Neural cell (in vitro differentiated cells): ENCODE results near the gene SERGEF. TPM values are rescaled to one million over a fixed set of nuclear protein-coding genes. Genes with fewer than 3 reads are reported as not detected.
A peak's percentile ranks its signal among the peaks of the same experiment; 100 is the strongest.

Experiments
- H2AFZ ChIP-seq: fragments of 200-600, 300-800 bp; sonication (generic), shearing (Covaris generic); 2 replicates; pipeline ENCODE4 v1.6.0; 2014; ENCODE audit warnings: low read depth, mild to moderate bottlenecking, antibody characterized with exemption, low read length, moderate library complexity
- H3F3A ChIP-seq: fragments of 200-600 bp; shearing (Covaris generic); 2 replicates; pipeline ENCODE4 v1.6.1; 2016; ENCODE audit warnings: mild to moderate bottlenecking, moderate library complexity, mixed read lengths, antibody characterized with exemption, low read length; ENCODE audit not compliant: insufficient read depth, poor library complexity, severe bottlenecking
- H3K27ac ChIP-seq: fragments of 200-600, 300-800 bp; sonication (generic), shearing (Covaris generic); 2 replicates; pipeline ENCODE4 v1.5.1; 2014; ENCODE audit warnings: mild to moderate bottlenecking, low read length, moderate library complexity
- H3K27me3 ChIP-seq: fragments of 300-800, 200-600 bp; sonication (generic), shearing (Covaris generic); 2 replicates; pipeline ENCODE4 v1.6.0; 2014; ENCODE audit warnings: mild to moderate bottlenecking, low read depth, low read length, moderate library complexity; ENCODE audit not compliant: insufficient read depth
- H3K36me3 ChIP-seq: fragments of 300-800, 200-600 bp; sonication (generic), shearing (Covaris generic); 2 replicates; pipeline ENCODE4 v1.5.1; 2014; ENCODE audit warnings: mild to moderate bottlenecking, antibody characterized with exemption, low read length, moderate library complexity; ENCODE audit not compliant: insufficient read depth
- H3K4me2 ChIP-seq: fragments of 300-800, 200-600 bp; sonication (generic), shearing (Covaris generic); 2 replicates; pipeline ENCODE4 v1.6.0; 2014; ENCODE audit warnings: mild to moderate bottlenecking, low read length
- H3K4me3 ChIP-seq: fragments of 300-800, 200-600 bp; sonication (generic), shearing (Covaris generic); 2 replicates; pipeline ENCODE4 v1.5.1; 2014; ENCODE audit warnings: mild to moderate bottlenecking, low read length, moderate library complexity
- H3K79me2 ChIP-seq: fragments of 200-600 bp; shearing (Covaris generic); replicated peaks from 2 replicates; pipeline ENCODE4 v1.6.0; 2014; ENCODE audit warnings: mild to moderate bottlenecking, low read length, moderate library complexity; ENCODE audit not compliant: insufficient read depth
- H3K9ac ChIP-seq: fragments of 300-800, 200-600 bp; sonication (generic), shearing (Covaris generic); 2 replicates; pipeline ENCODE4 v1.6.1; 2016; ENCODE audit warnings: mild to moderate bottlenecking, low read length, mixed read lengths
- H3K9me2 ChIP-seq: fragments of 200-600 bp; shearing (Covaris generic); 2 replicates; pipeline ENCODE4 v1.6.1; 2016; ENCODE audit warnings: mild to moderate bottlenecking, low read length, mixed read lengths; ENCODE audit not compliant: insufficient read depth
- H3K9me3 ChIP-seq: fragments of 200-600, 300-800 bp; sonication (generic), shearing (Covaris generic); 2 replicates; pipeline ENCODE4 v1.6.1; 2016; ENCODE audit warnings: mild to moderate bottlenecking, mixed run types, low read length, moderate library complexity, mixed read lengths
- H4K20me1 ChIP-seq: fragments of 200-600 bp; shearing (Covaris generic); 2 replicates; pipeline ENCODE4 v1.6.1; 2016; ENCODE audit warnings: mild to moderate bottlenecking, mixed run types; ENCODE audit not compliant: insufficient read depth
- EP300 ChIP-seq: fragments of 450-650 bp; conservative IDR thresholded peaks from 2 replicates; pipeline ENCODE4 v1.6.1; 2014; ENCODE audit warnings: antibody characterized with exemption, mild to moderate bottlenecking, moderate library complexity; ENCODE audit not compliant: poor library complexity, severe bottlenecking
- EZH2 ChIP-seq: fragments of 200-600, 300-800 bp; shearing (Covaris generic), sonication (generic); IDR thresholded peaks from 2 replicates; pipeline ENCODE4 v1.6.1; 2014; ENCODE audit warnings: antibody characterized with exemption, low read length, borderline replicate concordance, mild to moderate bottlenecking; ENCODE audit not compliant: insufficient read depth, poor library complexity, severe bottlenecking
- MXI1 ChIP-seq: fragments of 450-650 bp; conservative IDR thresholded peaks from 2 replicates; pipeline ENCODE4 v1.6.1; 2014; ENCODE audit warnings: antibody characterized with exemption, mild to moderate bottlenecking; ENCODE audit not compliant: poor library complexity, severe bottlenecking
- POLR2AphosphoS5 ChIP-seq: IDR thresholded peaks from 2 replicates; pipeline ENCODE4 v1.6.1; 2012
- RAD21 ChIP-seq: fragments of 450-650 bp; conservative IDR thresholded peaks from 2 replicates; pipeline ENCODE4 v1.6.1; 2014; ENCODE audit warnings: antibody characterized with exemption, mild to moderate bottlenecking, moderate library complexity
- SMC3 ChIP-seq: fragments of 450-650 bp; conservative IDR thresholded peaks from 2 replicates; pipeline ENCODE4 v1.6.1; 2014; ENCODE audit warnings: antibody characterized with exemption, mild to moderate bottlenecking, moderate library complexity; ENCODE audit not compliant: poor library complexity
- TAF1 ChIP-seq: IDR thresholded peaks from 2 replicates; pipeline ENCODE4 v1.6.1; 2012; ENCODE audit warnings: low read depth
- polyA plus RNA-seq: library from polyadenylated mRNA; depleted of rRNA; stranded (reverse); fragments of >200 nt; gene quantifications from 2 replicates; pipeline ENCODE4 v1.2.3, GENCODE V29; 2014
- TF ChIP-seq, protein P1 (sequence below): IDR thresholded peaks from 2 replicates; pipeline ENCODE4 v1.6.1; 2012; ENCODE audit warnings: borderline replicate concordance
- TF ChIP-seq, protein P2 (sequence below): fragments of 450-650 bp; IDR thresholded peaks from 2 replicates; pipeline ENCODE4 v1.5.1; 2014; ENCODE audit warnings: antibody characterized with exemption, mild to moderate bottlenecking, moderate library complexity; ENCODE audit not compliant: poor library complexity, severe bottlenecking

Gene SERGEF
- polyA plus RNA-seq, 1 donor from 2014 or later = 49.6 TPM

- Histone ChIP-seq H3K4me2 (no peak overlapping the region), H3K27me3 (no peaks in the 10 kb centered on the region), H3F3A (no peaks in the 10 kb centered on the region), H2AFZ (no peak overlapping the region), H3K9me2 (no peaks in the 10 kb centered on the region), H3K9me3 (no peaks in the 10 kb centered on the region), H3K27ac (no peak overlapping the region), H3K9ac (no peak overlapping the region), H4K20me1 (no peaks in the 10 kb centered on the region), H3K79me2 (peaks cover 6% of the 10 kb centered on the region), H3K4me3 (no peak overlapping the region), H3K36me3 (no peaks in the 10 kb centered on the region)
- TF ChIP-seq SMC3 = no peak
- TF ChIP-seq, protein P1, sequence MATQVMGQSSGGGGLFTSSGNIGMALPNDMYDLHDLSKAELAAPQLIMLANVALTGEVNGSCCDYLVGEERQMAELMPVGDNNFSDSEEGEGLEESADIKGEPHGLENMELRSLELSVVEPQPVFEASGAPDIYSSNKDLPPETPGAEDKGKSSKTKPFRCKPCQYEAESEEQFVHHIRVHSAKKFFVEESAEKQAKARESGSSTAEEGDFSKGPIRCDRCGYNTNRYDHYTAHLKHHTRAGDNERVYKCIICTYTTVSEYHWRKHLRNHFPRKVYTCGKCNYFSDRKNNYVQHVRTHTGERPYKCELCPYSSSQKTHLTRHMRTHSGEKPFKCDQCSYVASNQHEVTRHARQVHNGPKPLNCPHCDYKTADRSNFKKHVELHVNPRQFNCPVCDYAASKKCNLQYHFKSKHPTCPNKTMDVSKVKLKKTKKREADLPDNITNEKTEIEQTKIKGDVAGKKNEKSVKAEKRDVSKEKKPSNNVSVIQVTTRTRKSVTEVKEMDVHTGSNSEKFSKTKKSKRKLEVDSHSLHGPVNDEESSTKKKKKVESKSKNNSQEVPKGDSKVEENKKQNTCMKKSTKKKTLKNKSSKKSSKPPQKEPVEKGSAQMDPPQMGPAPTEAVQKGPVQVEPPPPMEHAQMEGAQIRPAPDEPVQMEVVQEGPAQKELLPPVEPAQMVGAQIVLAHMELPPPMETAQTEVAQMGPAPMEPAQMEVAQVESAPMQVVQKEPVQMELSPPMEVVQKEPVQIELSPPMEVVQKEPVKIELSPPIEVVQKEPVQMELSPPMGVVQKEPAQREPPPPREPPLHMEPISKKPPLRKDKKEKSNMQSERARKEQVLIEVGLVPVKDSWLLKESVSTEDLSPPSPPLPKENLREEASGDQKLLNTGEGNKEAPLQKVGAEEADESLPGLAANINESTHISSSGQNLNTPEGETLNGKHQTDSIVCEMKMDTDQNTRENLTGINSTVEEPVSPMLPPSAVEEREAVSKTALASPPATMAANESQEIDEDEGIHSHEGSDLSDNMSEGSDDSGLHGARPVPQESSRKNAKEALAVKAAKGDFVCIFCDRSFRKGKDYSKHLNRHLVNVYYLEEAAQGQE = no peak
- TF ChIP-seq RAD21 = no peak
- no peak for TF ChIP-seq TAF1
- TF ChIP-seq EP300 = no peak
- no peak for TF ChIP-seq MXI1
- no peak for TF ChIP-seq EZH2
- TF ChIP-seq POLR2AphosphoS5 = no peak
- TF ChIP-seq, protein P2, sequence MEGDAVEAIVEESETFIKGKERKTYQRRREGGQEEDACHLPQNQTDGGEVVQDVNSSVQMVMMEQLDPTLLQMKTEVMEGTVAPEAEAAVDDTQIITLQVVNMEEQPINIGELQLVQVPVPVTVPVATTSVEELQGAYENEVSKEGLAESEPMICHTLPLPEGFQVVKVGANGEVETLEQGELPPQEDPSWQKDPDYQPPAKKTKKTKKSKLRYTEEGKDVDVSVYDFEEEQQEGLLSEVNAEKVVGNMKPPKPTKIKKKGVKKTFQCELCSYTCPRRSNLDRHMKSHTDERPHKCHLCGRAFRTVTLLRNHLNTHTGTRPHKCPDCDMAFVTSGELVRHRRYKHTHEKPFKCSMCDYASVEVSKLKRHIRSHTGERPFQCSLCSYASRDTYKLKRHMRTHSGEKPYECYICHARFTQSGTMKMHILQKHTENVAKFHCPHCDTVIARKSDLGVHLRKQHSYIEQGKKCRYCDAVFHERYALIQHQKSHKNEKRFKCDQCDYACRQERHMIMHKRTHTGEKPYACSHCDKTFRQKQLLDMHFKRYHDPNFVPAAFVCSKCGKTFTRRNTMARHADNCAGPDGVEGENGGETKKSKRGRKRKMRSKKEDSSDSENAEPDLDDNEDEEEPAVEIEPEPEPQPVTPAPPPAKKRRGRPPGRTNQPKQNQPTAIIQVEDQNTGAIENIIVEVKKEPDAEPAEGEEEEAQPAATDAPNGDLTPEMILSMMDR = no peak
These were observed 2.0 kb upstream of the SERGEF start for GRCh38 chr11:18014876-18015275.

- Histone ChIP-seq H3K9me2 (no peaks in the 10 kb centered on the region), H3K4me3 (peak overlapping the region; percentile 97), H2AFZ (peak overlapping the region; percentile 90), H3K9ac (peak overlapping the region; percentile 92), H3K9me3 (no peaks in the 10 kb centered on the region), H3K79me2 (peaks cover 6% of the 10 kb centered on the region), H3K27me3 (no peaks in the 10 kb centered on the region), H3K4me2 (peak overlapping the region; percentile 74), H3K27ac (peak overlapping the region; percentile 82), H3F3A (no peaks in the 10 kb centered on the region), H4K20me1 (no peaks in the 10 kb centered on the region), H3K36me3 (no peaks in the 10 kb centered on the region)
- no peak for TF ChIP-seq TAF1
These were observed 1.1 kb upstream of the SERGEF start for GRCh38 chr11:18013790-18014507.
